ENCODE measurements around the gene WWOX. TPM values are rescaled to one million over a fixed set of nuclear protein-coding genes. Genes with fewer than 3 reads are reported as not detected.

WWOX gene
- total RNA-seq, 1 donor from 2014 or later = 18.6 TPM

DNA sequence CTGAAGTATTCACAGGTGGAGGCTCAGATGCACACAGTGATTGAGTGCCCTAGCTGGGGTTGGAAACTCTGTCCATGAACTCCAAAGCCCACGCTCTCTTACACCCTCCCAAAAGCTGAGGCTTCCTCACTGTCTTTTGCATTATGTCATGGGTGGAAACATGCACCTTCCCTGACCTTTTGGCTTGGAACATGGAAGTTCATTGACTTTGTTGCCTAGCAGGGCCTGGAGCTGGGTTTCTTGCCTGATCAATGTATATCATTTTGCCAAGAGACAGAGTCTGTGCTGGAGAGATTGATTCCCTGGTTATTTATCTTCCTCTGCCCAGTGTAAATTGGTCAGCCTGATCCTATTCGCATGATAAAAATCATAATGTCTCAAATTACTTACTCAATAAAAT, 942.7 kb downstream of the WWOX start:
- Mint-ChIP-seq H3K27ac (ENCODE audit: unreplicated experiment) (no peak overlapping the region), H3K9me3 (ENCODE audit: unreplicated experiment) (no peaks in the 10 kb centered on the region), H3K36me3 (ENCODE audit: low read depth, unreplicated experiment) (no peaks in the 10 kb centered on the region), H3K4me1 (ENCODE audit: unreplicated experiment) (peaks cover 2% of the 10 kb centered on the region), H3K4me3 (ENCODE audit: unreplicated experiment) (no peak overlapping the region), H3K27me3 (ENCODE audit: unreplicated experiment) (no peaks in the 10 kb centered on the region)
- DNase-seq (ENCODE audit: low spot score) = no peak
- TF ChIP-seq CTCF (IDR thresholded peaks at IDR 0.05; ENCODE audit: unreplicated experiment) = no peak

DNA sequence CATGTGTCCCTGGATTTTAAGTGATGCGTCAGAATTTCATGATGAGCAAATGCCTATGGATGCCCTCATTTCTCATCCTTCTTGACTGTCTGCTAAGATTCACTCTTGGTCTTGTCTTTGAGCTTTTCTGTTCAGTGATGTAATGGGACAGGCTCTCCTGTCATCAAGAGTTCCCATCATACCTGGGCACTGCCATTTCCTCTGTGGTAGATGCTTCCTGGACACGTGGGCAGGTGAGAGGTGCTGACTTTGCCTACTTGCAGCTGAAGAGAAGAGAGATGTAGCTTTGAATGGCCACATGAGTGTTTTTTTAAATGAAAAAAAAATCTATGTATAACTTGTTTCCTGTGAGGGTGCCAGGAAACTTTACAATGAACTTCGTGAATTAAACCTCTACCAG, 943.4 kb downstream of the WWOX start:
- H3K36me3 Mint-ChIP-seq (ENCODE audit: low read depth, unreplicated experiment) = no peaks in the 10 kb centered on the region
- H3K27ac Mint-ChIP-seq (ENCODE audit: unreplicated experiment) = no peak overlapping the region
- peaks cover 2% of the 10 kb centered on the region for H3K4me1 Mint-ChIP-seq (ENCODE audit: unreplicated experiment)
- no peak for DNase-seq (ENCODE audit: low spot score)
- H3K4me3 Mint-ChIP-seq (ENCODE audit: unreplicated experiment) = no peak overlapping the region
- no peaks in the 10 kb centered on the region for H3K9me3 Mint-ChIP-seq (ENCODE audit: unreplicated experiment)
- TF ChIP-seq CTCF (IDR thresholded peaks at IDR 0.05; ENCODE audit: unreplicated experiment) = no peak
- no peaks in the 10 kb centered on the region for H3K27me3 Mint-ChIP-seq (ENCODE audit: unreplicated experiment)

DNA sequence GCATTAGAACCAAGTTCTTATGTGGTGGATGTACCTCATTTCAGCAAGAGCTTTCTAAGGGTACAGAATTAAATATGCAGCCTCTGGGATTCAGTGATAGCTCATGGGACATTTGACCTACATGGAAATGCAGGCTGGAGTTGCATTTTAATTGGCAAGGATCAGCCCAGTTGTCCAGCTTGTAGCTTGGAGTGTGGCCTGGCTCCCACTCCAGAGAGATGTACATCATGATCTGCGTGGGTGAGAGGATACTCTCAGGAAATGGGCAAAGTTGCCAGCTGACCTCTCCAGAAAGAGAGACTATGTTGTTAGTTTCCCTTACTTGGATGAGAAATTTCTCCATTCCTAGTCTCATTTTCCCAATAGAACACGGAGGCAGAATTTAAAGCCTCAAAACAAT, 945.7 kb downstream of the WWOX start:
- no peak for DNase-seq (ENCODE audit: low spot score)
- no peaks in the 10 kb centered on the region for H3K4me1 Mint-ChIP-seq (ENCODE audit: unreplicated experiment)
- no peaks in the 10 kb centered on the region for H3K9me3 Mint-ChIP-seq (ENCODE audit: unreplicated experiment)
- no peaks in the 10 kb centered on the region for H3K36me3 Mint-ChIP-seq (ENCODE audit: low read depth, unreplicated experiment)
- no peak overlapping the region for H3K27ac Mint-ChIP-seq (ENCODE audit: unreplicated experiment)
- no peak overlapping the region for H3K4me3 Mint-ChIP-seq (ENCODE audit: unreplicated experiment)
- no peaks in the 10 kb centered on the region for H3K27me3 Mint-ChIP-seq (ENCODE audit: unreplicated experiment)
- TF ChIP-seq CTCF (IDR thresholded peaks at IDR 0.05; ENCODE audit: unreplicated experiment) = no peak

DNA sequence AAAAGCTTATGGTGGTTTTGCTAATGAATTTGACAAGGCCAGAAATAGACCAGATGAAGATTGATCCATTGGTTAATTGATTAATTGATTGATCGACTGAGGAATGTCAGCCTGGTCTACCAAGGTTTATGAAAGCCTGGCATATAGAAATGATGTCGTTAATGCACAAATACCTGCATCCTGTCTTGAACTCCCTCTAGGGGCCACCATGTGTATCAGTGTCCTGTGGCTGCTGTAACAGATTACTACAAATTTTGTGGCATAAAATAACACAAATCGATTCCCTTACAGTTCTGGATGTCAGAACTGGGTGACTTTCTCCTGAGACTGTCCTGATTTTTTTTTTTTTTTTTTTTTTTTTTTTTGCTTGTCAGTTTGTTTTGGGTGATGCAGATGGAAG, 947.9 kb downstream of the WWOX start:
- Mint-ChIP-seq H3K4me3 (ENCODE audit: unreplicated experiment) (no peak overlapping the region), H3K27me3 (ENCODE audit: unreplicated experiment) (no peaks in the 10 kb centered on the region), H3K36me3 (ENCODE audit: low read depth, unreplicated experiment) (no peaks in the 10 kb centered on the region), H3K9me3 (ENCODE audit: unreplicated experiment) (no peaks in the 10 kb centered on the region), H3K27ac (ENCODE audit: unreplicated experiment) (no peak overlapping the region), H3K4me1 (ENCODE audit: unreplicated experiment) (no peaks in the 10 kb centered on the region)
- peak; percentile 46 for TF ChIP-seq CTCF (IDR thresholded peaks at IDR 0.05; ENCODE audit: unreplicated experiment)
- DNase-seq (ENCODE audit: low spot score) = no peak

DNA sequence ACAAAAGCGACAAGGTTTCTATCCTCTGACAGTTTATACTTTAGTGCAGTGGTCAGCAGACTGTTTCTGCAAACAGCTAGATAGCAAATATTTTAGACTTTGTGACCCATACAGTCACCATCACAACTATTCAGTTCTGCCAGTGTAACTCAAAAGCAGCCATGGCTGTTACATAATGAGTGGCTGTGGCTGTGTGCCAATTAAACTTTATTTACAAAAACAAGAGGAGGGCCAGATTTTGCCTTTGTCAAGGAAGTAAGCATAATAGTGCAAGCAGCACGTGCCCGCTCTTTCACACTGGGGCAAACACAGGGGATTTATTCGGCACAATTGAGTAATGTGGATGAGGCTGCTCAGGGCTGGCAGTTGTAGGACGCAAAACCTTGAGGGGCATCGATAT, 949.6 kb downstream of the WWOX start:
- no peak overlapping the region for H3K4me3 Mint-ChIP-seq (ENCODE audit: unreplicated experiment)
- H3K4me1 Mint-ChIP-seq (ENCODE audit: unreplicated experiment) = no peaks in the 10 kb centered on the region
- H3K36me3 Mint-ChIP-seq (ENCODE audit: low read depth, unreplicated experiment) = no peaks in the 10 kb centered on the region
- no peak overlapping the region for H3K27ac Mint-ChIP-seq (ENCODE audit: unreplicated experiment)
- H3K9me3 Mint-ChIP-seq (ENCODE audit: unreplicated experiment) = no peaks in the 10 kb centered on the region
- no peak for TF ChIP-seq CTCF (IDR thresholded peaks at IDR 0.05; ENCODE audit: unreplicated experiment)
- H3K27me3 Mint-ChIP-seq (ENCODE audit: unreplicated experiment) = no peaks in the 10 kb centered on the region
- no peak for DNase-seq (ENCODE audit: low spot score)
